Astrocyte of the cerebellum (primary cell): ENCODE data around the gene GLIPR2.
"Not testable (repeated sequence)": the region's sequence is repeated elsewhere in the genome, so short reads cannot be mapped to it uniquely, and the experiment has no call there.

Experiments used
- DNase-seq: peaks from one replicate; pipeline ENCODE4 v3.0.0-alpha.2; 2011; ENCODE audit warnings: low read depth
- H3K4me3 ChIP-seq: 2 replicates; pipeline ENCODE4 v1.5.1; 2011; ENCODE audit warnings: mild to moderate bottlenecking, low read depth, low read length, moderate library complexity
- CTCF ChIP-seq: IDR thresholded peaks from 2 replicates; pipeline ENCODE4 v1.5.1; 2012; ENCODE audit warnings: low read length, low read depth, moderate library complexity, mild to moderate bottlenecking; ENCODE audit errors: missing control alignments
- in situ Hi-C: cut with HindIII; loops from 2 replicates; pipeline ENCODE4 v1.10.0; 2017; ENCODE audit warnings: low sequenced_read_pairs

Gene GLIPR2

GRCh38 chr9:36136272-36136893 lies at the start of gene GLIPR2:
GLIPR2 (plus strand) TSS chr9:36136733; CDS start chr9:36136779, 46 bp downstream.
- DNase-seq = no peak
- H3K4me3 ChIP-seq = peak within 1 kb of the TSS; percentile 57
- TF ChIP-seq CTCF = peak; percentile 10
- in situ Hi-C loops = no loop called here

GRCh38 chr9:36087054-36087453 lies 49.5 kb upstream of the GLIPR2 start:
- DNase-seq, in situ Hi-C loops, H3K4me3 ChIP-seq: not testable (repeated sequence)

GRCh38 chr9:36088020-36088419 lies 48.5 kb upstream of the GLIPR2 start:
- DNase-seq = no peak
- no peak overlapping the region for H3K4me3 ChIP-seq
- no peak for TF ChIP-seq CTCF
- in situ Hi-C loops = no loop called here

- H3K4me3 ChIP-seq = no peak overlapping the region
- peak; percentile 70 for DNase-seq
- no peak for TF ChIP-seq CTCF
- in situ Hi-C loops = no loop called here
Observed at GRCh38 chr9:36091026-36091953, 45.2 kb upstream of the GLIPR2 start.

- no peak overlapping the region for H3K4me3 ChIP-seq
- TF ChIP-seq CTCF = no peak
- DNase-seq = no peak
- in situ Hi-C loops = no loop called here
Observed at GRCh38 chr9:36092014-36092413, 44.5 kb upstream of the GLIPR2 start.

GRCh38 chr9:36092509-36093215 lies 43.9 kb upstream of the GLIPR2 start:
- H3K4me3 ChIP-seq = no peak overlapping the region
- in situ Hi-C loops = no loop called here
- no peak for TF ChIP-seq CTCF
- no peak for DNase-seq
